K562 (cell line): ENCODE results near the gene HS3ST4. TPM values are rescaled to one million over a fixed set of nuclear protein-coding genes. Genes with fewer than 3 reads are reported as not detected.

Experiments
- ATAC-seq: fragments of 200-7000 bp; cut with Tn5 transposase; 3 replicates; pipeline ENCODE4 v1.9.1; 2020; ENCODE audit warnings: moderate library complexity
- BruUV-seq: library from RNA; stranded (reverse); fragments of 400-500 nt; replicated peaks from 2 replicates; lab custom pipeline; 2021; lab: Mats Ljungman, UMichigan
- CTCF ChIA-PET: fragments of 300-600 bp; formaldehyde crosslinking; extraction: SDS; loops from one replicate; lab custom pipeline; 2021; ENCODE audit warnings: low intra/inter-chr PET ratio; lab: Yijun Ruan, JAX
- POLR2A ChIA-PET: fragments of 300-600, 350-650 bp; sonication (Branson Sonifier 250); formaldehyde crosslinking; extraction: SDS; loops from one replicate; lab custom pipeline; 2021; ENCODE audit warnings: antibody characterized with exemption, inconsistent platforms; lab: Yijun Ruan, JAX
- DNase-seq, 4 experiments: peaks; one replicate each; pipeline versions ENCODE4 v3.0.0 to v3.0.0-alpha.2; 2011 to 2018; ENCODE audit warnings: low spot score in 3 of 4, mixed read lengths in 3 of 4; ENCODE audit errors: extremely low read depth in 1 of 4
- FAIRE-seq: peaks from 2 replicates; lab custom pipeline; 2011; peaks lifted over from hg19 to GRCh38; lab: Jason Lieb, UNC
- H2AFZ ChIP-seq: 2 replicates; pipeline ENCODE4 v1.6.0; 2011; ENCODE audit warnings: low read depth, low read length, control low read depth, inconsistent platforms
- H3K27ac ChIP-seq: fragments of 200-600 bp; 3 replicates; pipeline ENCODE4 v1.8.0; 2011; ENCODE audit warnings: low read depth, mild to moderate bottlenecking, control low read depth, inconsistent platforms, low read length, moderate library complexity, mixed read lengths; ENCODE audit errors: extremely low read depth
- H3K27me3 ChIP-seq, 2 experiments: fragments of 300-600 bp in 1 of 2; 2 replicates in 1 of 2; 3 replicates in 1 of 2; pipeline versions ENCODE4 v1.6.0 to v1.8.0; 2011; ENCODE audit warnings: inconsistent platforms in 2 of 2, low read length in 2 of 2, mild to moderate bottlenecking in 1 of 2, mixed read lengths in 1 of 2, moderate library complexity in 1 of 2; ENCODE audit not compliant: control insufficient read depth in 2 of 2, insufficient read depth in 2 of 2
- H3K36me3 ChIP-seq: fragments of 300-600 bp; 3 replicates; pipeline ENCODE4 v1.8.0; 2011; ENCODE audit warnings: mild to moderate bottlenecking, low read length, inconsistent platforms; ENCODE audit not compliant: control insufficient read depth, insufficient read depth
- H3K4me1 ChIP-seq, 2 experiments: fragments of 200-600 bp in 1 of 2; replicated peaks in 1 of 2; 2 replicates in 1 of 2; 3 replicates in 1 of 2; pipeline versions ENCODE4 v1.5.1 to v1.8.0; 2011; ENCODE audit warnings: inconsistent platforms in 2 of 2, low read length in 2 of 2, mild to moderate bottlenecking in 1 of 2, mixed read lengths in 1 of 2, moderate library complexity in 1 of 2; ENCODE audit not compliant: control insufficient read depth in 2 of 2, insufficient read depth in 2 of 2
- H3K4me2 ChIP-seq: 2 replicates; pipeline ENCODE4 v1.6.1; 2011; ENCODE audit warnings: low read length, control low read depth, inconsistent platforms, mixed read lengths; ENCODE audit not compliant: insufficient read depth
- H3K4me3 ChIP-seq: fragments of 200-600 bp; sonication (generic), shearing (Covaris generic); 2 replicates; pipeline ENCODE4 v1.5.1; 2016; ENCODE audit warnings: control low read depth, inconsistent platforms
- H3K79me2 ChIP-seq: fragments of 200-600 bp; 3 replicates; pipeline ENCODE4 v1.8.0; 2011; ENCODE audit warnings: low read length, inconsistent platforms; ENCODE audit not compliant: control insufficient read depth, insufficient read depth
- H3K9ac ChIP-seq, 2 experiments: 2 replicates each; pipeline versions ENCODE4 v1.6.0 to v1.6.1; 2011; ENCODE audit warnings: low read depth in 2 of 2, low read length in 2 of 2, control low read depth in 1 of 2, inconsistent platforms in 1 of 2, mild to moderate bottlenecking in 1 of 2, mixed read lengths in 1 of 2; ENCODE audit not compliant: insufficient read depth in 1 of 2
- H3K9me1 ChIP-seq: one replicate; pipeline ENCODE4 v1.6.0; 2011; ENCODE audit warnings: inconsistent platforms, mild to moderate bottlenecking, low read length, moderate library complexity; ENCODE audit not compliant: control insufficient read depth, insufficient read depth
- H3K9me3 ChIP-seq: replicated peaks from 2 replicates; pipeline ENCODE4 v1.5.1; 2011; ENCODE audit warnings: low read depth, low read length, inconsistent platforms; ENCODE audit not compliant: control insufficient read depth, insufficient read depth
- H4K20me1 ChIP-seq: replicated peaks from 2 replicates; pipeline ENCODE4 v1.6.1; 2011; ENCODE audit warnings: low read length, inconsistent platforms, mixed read lengths; ENCODE audit not compliant: control insufficient read depth, insufficient read depth
- ZBTB49 ChIP-seq: sonication (generic); formaldehyde crosslinking; IDR thresholded peaks from 2 replicates; pipeline ENCODE4 v1.8.0; 2022; ENCODE audit warnings: missing genetic modification reagents, mild to moderate bottlenecking, borderline replicate concordance
- WGBS: fragments of 100-300 bp; shearing (Covaris generic); methylation state at CpG from one replicate; pipeline ENCODE4 v1.1.6; 2016; ENCODE audit warnings: low coverage, mixed read lengths; ENCODE audit not compliant: insufficient coverage; ENCODE audit errors: missing lambda C conversion rate; 5-methylcytosine and 5-hydroxymethylcytosine counted together
- in situ Hi-C: fragments of 300-500 bp; cut with MboI; formaldehyde crosslinking; loops from 4 replicates; pipeline ENCODE4 v1.15.0; 2018; ENCODE audit warnings: inconsistent platforms, mixed read lengths
- intact Hi-C: fragments of 100-400 bp; cut with micrococcal nuclease; formaldehyde crosslinking; loops from 2 replicates; pipeline ENCODE4 v1.14.2; 2022
- polyA plus RNA-seq, 8 experiments: library from polyadenylated mRNA; depleted of rRNA in 4 of 8; stranded (reverse) in 5 of 8; unstranded in 3 of 8; fragments of >200 nt; fragmentation: Nextera tagmentation in 2 of 8; fragmentation: Illumina TruSeq in 1 of 8; extraction: Ambion mirVana in 2 of 8; extraction: Trizol in 1 of 8; gene quantifications; 2 replicates each; pipeline versions ENCODE4 v1.2.1 to v1.2.3, GENCODE V29; 2011 to 2014; ENCODE audit warnings: inconsistent platforms in 1 of 8, missing spikeins in 1 of 8
- total RNA-seq, 7 experiments: library from RNA; depleted of rRNA in 6 of 7; stranded (reverse); fragments of >200 nt in 6 of 7; fragmentation: Illumina TruSeq in 2 of 7; extraction: Trizol in 2 of 7; gene quantifications; 2 replicates each; pipeline versions ENCODE4 v1.2.1 to v1.2.3, GENCODE V29; 2011 to 2021; ENCODE audit warnings: low replicate concordance in 1 of 7
- TF ChIP-seq, protein P1 (sequence below): fragments of 250-450 bp; sonication (Bioruptor Pico); IDR thresholded peaks from 2 replicates; pipeline ENCODE4 v1.5.0; 2020; ENCODE audit warnings: mild to moderate bottlenecking, borderline replicate concordance

Gene HS3ST4
- total and polyA plus RNA-seq, 9 of the 15 experiments (the other 6 are each of a cell fraction or from before 2014, with no cell fraction given) = not detected

DNA sequence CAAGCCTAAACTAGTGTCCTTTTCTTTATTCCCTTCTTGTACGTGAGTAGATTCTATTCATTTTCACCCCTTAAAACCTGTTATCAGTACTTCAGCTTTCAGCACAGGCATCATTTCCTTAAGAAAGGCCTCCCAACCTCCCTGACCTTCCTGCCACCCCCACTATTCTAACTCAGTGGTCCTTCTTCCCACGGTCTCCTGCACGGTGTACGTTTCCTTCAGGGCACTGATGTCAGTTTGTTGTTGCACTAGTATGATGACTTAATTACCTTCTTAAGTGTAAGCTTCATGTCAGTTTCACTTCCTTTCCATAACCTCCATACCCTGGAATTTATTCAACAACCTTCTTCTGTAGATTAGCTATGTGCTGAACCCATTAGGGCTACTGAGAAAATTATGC is 484.2 kb downstream of the HS3ST4 start:
- H2AFZ ChIP-seq = no peak overlapping the region

More for the DNA sequence above, 484.2 kb downstream of the HS3ST4 start:
- H3K9me1 ChIP-seq = no peaks in the 10 kb centered on the region
- BruUV-seq = no TSS peak
- POLR2A ChIA-PET = interaction anchor here (0.6 kb wide), 1 partner anchor 37 kb away, joined by 3 read pairs; no protein-coding TSS in a partner anchor
- DNase-seq (no peak), ATAC-seq (no peak), FAIRE-seq (no peak)
- H3K27ac ChIP-seq = no peak overlapping the region
- H3K4me1 ChIP-seq = no peaks in the 10 kb centered on the region
- no peaks in the 10 kb centered on the region for H4K20me1 ChIP-seq
- no peak for TF ChIP-seq ZBTB49 (CRISPR knock-in tag)
- TF ChIP-seq, protein P1, sequence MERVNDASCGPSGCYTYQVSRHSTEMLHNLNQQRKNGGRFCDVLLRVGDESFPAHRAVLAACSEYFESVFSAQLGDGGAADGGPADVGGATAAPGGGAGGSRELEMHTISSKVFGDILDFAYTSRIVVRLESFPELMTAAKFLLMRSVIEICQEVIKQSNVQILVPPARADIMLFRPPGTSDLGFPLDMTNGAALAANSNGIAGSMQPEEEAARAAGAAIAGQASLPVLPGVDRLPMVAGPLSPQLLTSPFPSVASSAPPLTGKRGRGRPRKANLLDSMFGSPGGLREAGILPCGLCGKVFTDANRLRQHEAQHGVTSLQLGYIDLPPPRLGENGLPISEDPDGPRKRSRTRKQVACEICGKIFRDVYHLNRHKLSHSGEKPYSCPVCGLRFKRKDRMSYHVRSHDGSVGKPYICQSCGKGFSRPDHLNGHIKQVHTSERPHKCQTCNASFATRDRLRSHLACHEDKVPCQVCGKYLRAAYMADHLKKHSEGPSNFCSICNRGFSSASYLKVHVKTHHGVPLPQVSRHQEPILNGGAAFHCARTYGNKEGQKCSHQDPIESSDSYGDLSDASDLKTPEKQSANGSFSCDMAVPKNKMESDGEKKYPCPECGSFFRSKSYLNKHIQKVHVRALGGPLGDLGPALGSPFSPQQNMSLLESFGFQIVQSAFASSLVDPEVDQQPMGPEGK = no peak
- H3K4me3 ChIP-seq = no peak overlapping the region
- intact Hi-C loops = no loop called here
- no peaks in the 10 kb centered on the region for H3K9me3 ChIP-seq
- H3K36me3 ChIP-seq = no peaks in the 10 kb centered on the region
- no peaks in the 10 kb centered on the region for H3K27me3 ChIP-seq
- H3K4me2 ChIP-seq = no peak overlapping the region
- H3K79me2 ChIP-seq = no peaks in the 10 kb centered on the region
- WGBS = 2% methylated on average over 4 of the region's 4 CpGs
- CTCF ChIA-PET = no interaction called here
- no peak overlapping the region for H3K9ac ChIP-seq
- in situ Hi-C loops = no loop called here
